B cell (primary cell): ENCODE measurements around the gene TCAP. TPM values are rescaled to one million over a fixed set of nuclear protein-coding genes. Genes with fewer than 3 reads are reported as not detected.

ENCODE experiments used
- ATAC-seq: fragments of 200-7000 bp; cut with Tn5 transposase; one replicate; pipeline ENCODE4 v1.10.0; 2021; ENCODE audit warnings: low read depth, mild to moderate bottlenecking, moderate number of reproducible peaks, moderate library complexity
- CTCF ChIA-PET: fragments of 350-600 bp; sonication (Branson Sonifier 250); formaldehyde crosslinking; loops from one replicate; lab custom pipeline; 2021; ENCODE audit warnings: antibody characterized with exemption, inconsistent platforms; lab: Charles Lee
- POLR2A ChIA-PET: fragments of 350-600 bp; sonication (Branson Sonifier 250); formaldehyde crosslinking; loops from one replicate; lab custom pipeline; 2021; ENCODE audit warnings: antibody characterized with exemption; lab: Charles Lee
- DNase-seq: peaks from one replicate; pipeline ENCODE4 v3.0.0; 2013
- H2AFZ ChIP-seq: 2 replicates; pipeline ENCODE4 v1.6.1; 2012; ENCODE audit warnings: mild to moderate bottlenecking, low read depth, low read length; ENCODE audit not compliant: insufficient read depth, poor library complexity, severe bottlenecking
- H3K27ac ChIP-seq, 2 donors: 1 replicate in 1 of 2; 2 replicates in 1 of 2; pipeline ENCODE4 v1.5.1; 2012 to 2013; ENCODE audit warnings: low read length in 2 of 2, mild to moderate bottlenecking in 2 of 2, moderate library complexity in 1 of 2
- H3K27me3 ChIP-seq, 4 experiments: fragments of 200-600 bp in 1 of 4; sonication (generic) in 1 of 4; replicated peaks in 1 of 4; 1 replicate in 2 of 4; 2 replicates in 2 of 4; pipeline versions ENCODE4 v1.6.1 to v1.7.0; 2013 to 2016; ENCODE audit warnings: low read length in 3 of 4, mild to moderate bottlenecking in 2 of 4, mixed read lengths in 1 of 4, moderate library complexity in 1 of 4; ENCODE audit not compliant: insufficient read depth in 4 of 4, control insufficient read depth in 3 of 4; ENCODE audit errors: control extremely low read depth in 1 of 4
- H3K36me3 ChIP-seq, 2 experiments: replicated peaks in 1 of 2; 1 replicate in 1 of 2; 2 replicates in 1 of 2; pipeline versions ENCODE4 v1.6.1 to v1.7.1; 2013; ENCODE audit warnings: low read length in 1 of 2; ENCODE audit not compliant: insufficient read depth in 2 of 2, control insufficient read depth in 1 of 2; ENCODE audit errors: control extremely low read depth in 1 of 2, extremely low read depth in 1 of 2
- H3K4me1 ChIP-seq, 2 donors: fragments of 200-600 bp in 1 of 2; sonication (generic) in 1 of 2; 1 replicate in 1 of 2; 2 replicates in 1 of 2; pipeline versions ENCODE4 v1.5.1 to v1.6.1; 2013 to 2017; ENCODE audit warnings: low read length in 2 of 2; ENCODE audit not compliant: control insufficient read depth in 2 of 2, insufficient read depth in 2 of 2
- H3K4me2 ChIP-seq: replicated peaks from 2 replicates; pipeline ENCODE3; 2012; ENCODE audit warnings: mild to moderate bottlenecking, low read depth, low read length; ENCODE audit not compliant: poor library complexity, severe bottlenecking
- H3K4me3 ChIP-seq, 5 experiments: fragments of 200-600 bp in 1 of 5; sonication (generic) in 1 of 5; 1 replicate in 3 of 5; 2 replicates in 2 of 5; pipeline versions ENCODE4 v1.5.1 to v1.7.0; 2011 to 2016; ENCODE audit warnings: low read length in 4 of 5, mild to moderate bottlenecking in 4 of 5, low read depth in 2 of 5, control low read depth in 1 of 5, moderate library complexity in 1 of 5; ENCODE audit not compliant: insufficient read depth in 1 of 5; ENCODE audit errors: control extremely low read depth in 1 of 5, extremely low read depth in 1 of 5
- H3K79me2 ChIP-seq: fragments of 200-600 bp; sonication (generic); one replicate; pipeline ENCODE4 v1.6.0; 2016; ENCODE audit warnings: low read length; ENCODE audit not compliant: control insufficient read depth, insufficient read depth
- H3K9ac ChIP-seq: fragments of 200-600 bp; sonication (generic); 2 replicates; pipeline ENCODE4 v1.6.1; 2017; ENCODE audit warnings: mild to moderate bottlenecking, low read length, moderate library complexity
- H3K9me3 ChIP-seq, 3 donors: one replicate each; pipeline versions ENCODE4 v1.6.1 to v1.7.1; 2013; ENCODE audit warnings: low read length in 2 of 3; ENCODE audit not compliant: control insufficient read depth in 2 of 3, insufficient read depth in 1 of 3; ENCODE audit errors: control extremely low read depth in 1 of 3
- H4K20me1 ChIP-seq: 2 replicates; pipeline ENCODE4 v1.6.0; 2012; ENCODE audit warnings: mild to moderate bottlenecking, low read length; ENCODE audit not compliant: insufficient read depth, control insufficient read depth, poor library complexity, severe bottlenecking
- H3K27ac Mint-ChIP-seq: one replicate; pipeline ENCODE4 v1.8.0; 2021; ENCODE audit warnings: mixed read lengths
- H3K27me3 Mint-ChIP-seq: one replicate; pipeline ENCODE4 v1.8.0; 2021; ENCODE audit warnings: mixed read lengths
- H3K4me1 Mint-ChIP-seq: one replicate; pipeline ENCODE4 v1.8.0; 2021; ENCODE audit warnings: mixed read lengths
- H3K4me3 Mint-ChIP-seq: one replicate; pipeline ENCODE4 v1.8.0; 2021; ENCODE audit warnings: mixed read lengths
- H3K9me3 Mint-ChIP-seq: one replicate; pipeline ENCODE4 v1.8.0; 2022; ENCODE audit warnings: mixed read lengths; ENCODE audit not compliant: insufficient read depth
- EZH2 ChIP-seq: IDR thresholded peaks from 2 replicates; pipeline ENCODE4 v1.6.1; 2012; ENCODE audit warnings: borderline replicate concordance, low read depth, mild to moderate bottlenecking, moderate library complexity, low read length; ENCODE audit not compliant: insufficient read depth, poor library complexity, severe bottlenecking
- WGBS: methylation state at CpG from one replicate; pipeline ENCODE4 v1.1.5; 2013; ENCODE audit warnings: missing lambda C conversion rate; ENCODE audit not compliant: insufficient coverage; 5-methylcytosine and 5-hydroxymethylcytosine counted together
- intact Hi-C: fragments of 100-400 bp; cut with micrococcal nuclease; formaldehyde crosslinking; loops from one replicate; pipeline ENCODE4 v1.10.0; 2022
- polyA plus RNA-seq: library from polyadenylated mRNA; depleted of rRNA; stranded (reverse); fragments of >200 nt; gene quantifications from 2 replicates; pipeline ENCODE4 v1.2.3, GENCODE V29; 2012
- total RNA-seq, 2 donors: library from RNA; stranded (reverse); fragments of 120-200 nt in 1 of 2; gene quantifications; 1 replicate in 1 of 2; 2 replicates in 1 of 2; pipeline versions ENCODE4 v1.2.3 to v1.2.4, GENCODE V29; 2013 to 2022
- TF ChIP-seq, protein P1 (sequence below): fragments of 200-600 bp; IDR thresholded peaks from one replicate; pipeline ENCODE4 v1.8.0; 2022; ENCODE audit warnings: antibody characterized with exemption, mild to moderate bottlenecking

The TCAP gene
- total and polyA plus RNA-seq, 2 donors (not counting 1 experiment from before 2014, with no cell fraction given), result 3.8 to 5.1 TPM

DNA sequence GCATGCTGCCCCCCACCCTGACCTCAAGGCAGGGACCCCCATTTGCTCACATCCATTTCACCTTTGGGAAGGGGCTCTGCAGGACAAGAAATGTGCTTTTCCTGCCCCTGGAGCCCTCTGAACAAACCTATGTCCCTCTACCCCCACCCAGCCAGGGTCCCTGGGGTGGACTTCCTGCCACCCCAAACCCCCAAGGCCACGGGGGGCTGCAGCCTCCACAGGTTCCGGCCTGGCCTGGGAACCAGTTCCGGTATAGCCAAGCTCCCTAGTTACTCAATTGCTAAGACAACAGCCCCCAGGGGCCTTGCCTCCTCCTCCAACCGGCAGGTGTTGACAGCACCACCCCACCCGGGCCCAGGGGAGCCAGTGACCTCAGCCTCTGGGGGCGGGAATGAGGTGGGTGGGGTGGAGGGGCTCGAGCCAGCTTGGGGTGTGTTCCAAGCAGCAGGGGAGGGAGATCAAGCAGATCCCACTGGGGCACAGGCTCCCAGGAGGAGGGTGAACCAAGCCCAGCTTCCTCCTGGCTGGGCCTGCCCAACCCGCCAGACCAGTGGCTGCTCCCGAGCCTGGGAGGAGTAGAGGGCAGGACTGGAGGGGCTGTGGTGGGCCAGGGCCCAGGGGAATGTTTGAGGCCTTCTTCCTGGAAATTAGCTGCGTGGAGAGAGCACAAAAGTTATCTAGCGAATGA, 9.7 kb downstream of the TCAP start:
- H3K4me3 Mint-ChIP-seq, result peak overlapping the region; percentile 68
- POLR2A ChIA-PET, result interaction anchor here (0.6 to 2.8 kb wide), 6 partner anchors 13 to 80 kb away, joined by 3 to 17 read pairs (median 8); partner anchors contain the start of genes MIEN1 and PGAP3
- no peaks in the 10 kb centered on the region for H3K9me3 Mint-ChIP-seq
- DNase-seq (peak; percentile 54), ATAC-seq (peak; percentile 74)
- 5% methylated on average over 8 of the region's 11 CpGs for WGBS
- H3K27me3 ChIP-seq, result peaks cover 0 to 9% (median 0%) of the 10 kb centered on the region in 4 experiments
- peak overlapping the region; percentile 98 for H3K27ac Mint-ChIP-seq
- H3K36me3 ChIP-seq, result peaks cover 0 to 5% of the 10 kb centered on the region in 2 experiments
- H3K4me1 ChIP-seq, result peaks cover 70 to 83% of the 10 kb centered on the region in 2 donors
- CTCF ChIA-PET, result interaction anchor here (0.6 to 3.5 kb wide), 12 partner anchors 8 to 321 kb away, joined by 3 to 19 read pairs (median 5); partner anchors contain the start of gene PGAP3
- peaks cover 5% of the 10 kb centered on the region for H3K27me3 Mint-ChIP-seq
- H2AFZ ChIP-seq, result peak overlapping the region; percentile 41
- intact Hi-C loops, result loop anchor here (1.0 to 5.0 kb wide), 2 partner anchors 12 to 77 kb away; no protein-coding TSS in a partner anchor
- TF ChIP-seq, protein P1, sequence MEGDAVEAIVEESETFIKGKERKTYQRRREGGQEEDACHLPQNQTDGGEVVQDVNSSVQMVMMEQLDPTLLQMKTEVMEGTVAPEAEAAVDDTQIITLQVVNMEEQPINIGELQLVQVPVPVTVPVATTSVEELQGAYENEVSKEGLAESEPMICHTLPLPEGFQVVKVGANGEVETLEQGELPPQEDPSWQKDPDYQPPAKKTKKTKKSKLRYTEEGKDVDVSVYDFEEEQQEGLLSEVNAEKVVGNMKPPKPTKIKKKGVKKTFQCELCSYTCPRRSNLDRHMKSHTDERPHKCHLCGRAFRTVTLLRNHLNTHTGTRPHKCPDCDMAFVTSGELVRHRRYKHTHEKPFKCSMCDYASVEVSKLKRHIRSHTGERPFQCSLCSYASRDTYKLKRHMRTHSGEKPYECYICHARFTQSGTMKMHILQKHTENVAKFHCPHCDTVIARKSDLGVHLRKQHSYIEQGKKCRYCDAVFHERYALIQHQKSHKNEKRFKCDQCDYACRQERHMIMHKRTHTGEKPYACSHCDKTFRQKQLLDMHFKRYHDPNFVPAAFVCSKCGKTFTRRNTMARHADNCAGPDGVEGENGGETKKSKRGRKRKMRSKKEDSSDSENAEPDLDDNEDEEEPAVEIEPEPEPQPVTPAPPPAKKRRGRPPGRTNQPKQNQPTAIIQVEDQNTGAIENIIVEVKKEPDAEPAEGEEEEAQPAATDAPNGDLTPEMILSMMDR, result no peak
- no peak for TF ChIP-seq EZH2
- no peaks in the 10 kb centered on the region for H4K20me1 ChIP-seq
- H3K4me3 ChIP-seq, result no peak overlapping the region
- H3K27ac ChIP-seq, result peak overlapping the region; percentile 65 to 94
- no peak overlapping the region for H3K9ac ChIP-seq
- H3K4me1 Mint-ChIP-seq, result peaks cover 73% of the 10 kb centered on the region
- H3K4me2 ChIP-seq, result peak overlapping the region; percentile 59
- no peaks in the 10 kb centered on the region for H3K79me2 ChIP-seq
- peaks cover 0 to 3% (median 0%) of the 10 kb centered on the region in 3 donors for H3K9me3 ChIP-seq
